A549 (cell line): ENCODE data around the gene DNAH17. TPM values are rescaled to one million over a fixed set of nuclear protein-coding genes. Genes with fewer than 3 reads are reported as not detected.

ENCODE experiments used
- ATAC-seq, 2 experiments: fragments of 200-7000 bp in 1 of 2; fragments of >200 bp in 1 of 2; cut with Nextera tagmentation in 1 of 2; cut with Tn5 transposase in 1 of 2; 3 replicates each; pipeline versions ENCODE4 v1.8.0 to v1.9.1; 2018 to 2020; ENCODE audit warnings: mild to moderate bottlenecking in 1 of 2, moderate library complexity in 1 of 2
- CTCF ChIA-PET: fragments of 300-600 bp; sonication (Branson Sonifier 250); formaldehyde crosslinking; extraction: SDS; loops from one replicate; lab custom pipeline; 2021; ENCODE audit warnings: antibody characterized with exemption, inconsistent platforms; lab: Yijun Ruan, JAX
- POLR2A ChIA-PET: fragments of 350-600 bp; formaldehyde crosslinking; extraction: SDS; loops from one replicate; lab custom pipeline; 2021; ENCODE audit warnings: antibody characterized with exemption, inconsistent platforms; lab: Yijun Ruan, JAX
- DNase-seq, 2 experiments: peaks; one replicate each; pipeline versions ENCODE4 v3.0.0 to v3.0.0-alpha.2; 2011 to 2016; ENCODE audit warnings: low read depth in 1 of 2, low spot score in 1 of 2
- FAIRE-seq: peaks from 2 replicates; lab custom pipeline; 2011; peaks lifted over from hg19 to GRCh38; lab: Jason Lieb, UNC
- H3K27ac ChIP-seq, 2 experiments: fragments of >200 bp; sonication (Bioruptor Twin); formaldehyde crosslinking; 3 replicates each; pipeline ENCODE4 v1.5.1; 2016 to 2017
- H3K4me1 ChIP-seq: fragments of >200 bp; sonication (Bioruptor Twin); formaldehyde crosslinking; 3 replicates; pipeline ENCODE4 v1.6.1; 2016
- H3K4me2 ChIP-seq: fragments of >200 bp; sonication (Bioruptor Twin); formaldehyde crosslinking; 3 replicates; pipeline ENCODE4 v1.6.1; 2016
- H3K4me3 ChIP-seq: fragments of >200 bp; sonication (Bioruptor Twin); formaldehyde crosslinking; 3 replicates; pipeline ENCODE4 v1.5.1; 2016
- H3K9me3 ChIP-seq: fragments of >200 bp; sonication (Bioruptor Twin); formaldehyde crosslinking; 3 replicates; pipeline ENCODE4 v1.6.1; 2016
- CBX8 ChIP-seq: fragments of 200-600 bp; sonication (generic); IDR thresholded peaks from 2 replicates; pipeline ENCODE4 v1.6.1; 2016
- CEBPB ChIP-seq, 2 experiments: fragments of >200 bp in 1 of 2; sonication (Bioruptor Twin) in 1 of 2; formaldehyde crosslinking in 1 of 2; IDR thresholded peaks; 2 replicates each; pipeline ENCODE4 v1.6.1; 2012 to 2016
- CHD2 ChIP-seq: fragments of 150-350 bp; IDR thresholded peaks from 2 replicates; pipeline ENCODE4 v1.6.1; 2014; ENCODE audit warnings: low read length; ENCODE audit not compliant: partially characterized antibody
- EHF ChIP-seq: fragments of 250-450 bp; sonication (Bioruptor Pico); IDR thresholded peaks from 2 replicates; pipeline ENCODE4 v1.5.0; 2020; ENCODE audit warnings: mild to moderate bottlenecking
- EP300 ChIP-seq, 2 experiments: fragments of >200 bp; sonication (Bioruptor Twin); formaldehyde crosslinking; IDR thresholded peaks; 2 replicates in 1 of 2; 3 replicates in 1 of 2; pipeline ENCODE4 v1.6.1; 2016 to 2017
- HEYL ChIP-seq: fragments of 250-450 bp; sonication (Bioruptor Pico); IDR thresholded peaks from 2 replicates; pipeline ENCODE4 v1.8.0; 2021; ENCODE audit warnings: mild to moderate bottlenecking, moderate library complexity
- JUN ChIP-seq, 2 experiments: fragments of >200 bp; sonication (Bioruptor Twin); formaldehyde crosslinking; IDR thresholded peaks; 2 replicates in 1 of 2; 3 replicates in 1 of 2; pipeline ENCODE4 v1.6.1; 2016 to 2017
- KDM1A ChIP-seq: fragments of 200-600 bp; sonication (generic); IDR thresholded peaks from 2 replicates; pipeline ENCODE4 v1.6.1; 2016; ENCODE audit warnings: low read depth, mild to moderate bottlenecking
- KDM5A ChIP-seq: fragments of 200-600 bp; sonication (generic); IDR thresholded peaks from 2 replicates; pipeline ENCODE4 v1.6.1; 2016; ENCODE audit warnings: antibody characterized with exemption, mild to moderate bottlenecking
- MAFK ChIP-seq: fragments of 450-650 bp; IDR thresholded peaks from 2 replicates; pipeline ENCODE4 v1.6.1; 2014; ENCODE audit not compliant: partially characterized antibody
- MAZ ChIP-seq: fragments of 150-350 bp; IDR thresholded peaks from 2 replicates; pipeline ENCODE4 v1.6.1; 2014; ENCODE audit warnings: antibody characterized with exemption, low read depth, low read length, borderline replicate concordance
- MYC ChIP-seq: IDR thresholded peaks from 2 replicates; pipeline ENCODE4 v1.6.1; 2012; ENCODE audit warnings: mild to moderate bottlenecking, inconsistent platforms, low read length, improper control_type of control experiment, borderline replicate concordance
- NFE2L2 ChIP-seq: fragments of 150-350 bp; conservative IDR thresholded peaks from 2 replicates; pipeline ENCODE4 v1.6.1; 2014; ENCODE audit warnings: low read length
- NR3C1 ChIP-seq: fragments of >200 bp; sonication (Bioruptor Twin); formaldehyde crosslinking; IDR thresholded peaks from 3 replicates; pipeline ENCODE4 v1.6.1; 2017
- POLR2A ChIP-seq: IDR thresholded peaks from 2 replicates; pipeline ENCODE4 v1.6.1; 2012; ENCODE audit warnings: mild to moderate bottlenecking, low read length
- RCOR1 ChIP-seq: fragments of 150-350 bp; IDR thresholded peaks from 2 replicates; pipeline ENCODE4 v1.6.1; 2014; ENCODE audit warnings: antibody characterized with exemption, low read length, low read depth
- SREBF2 ChIP-seq: fragments of 450-650 bp; IDR thresholded peaks from 2 replicates; pipeline ENCODE4 v1.6.1; 2014; ENCODE audit warnings: mild to moderate bottlenecking, moderate library complexity
- TP53 ChIP-seq: fragments of 250-450 bp; sonication (Bioruptor Pico); IDR thresholded peaks from 2 replicates; pipeline ENCODE4 v1.5.0; 2021; ENCODE audit warnings: mild to moderate bottlenecking, moderate library complexity
- ZC3H11A ChIP-seq: fragments of 450-650 bp; IDR thresholded peaks from 2 replicates; pipeline ENCODE4 v1.6.1; 2014; ENCODE audit warnings: antibody characterized with exemption, mild to moderate bottlenecking
- ZNF302 ChIP-seq: fragments of 250-450 bp; sonication (Bioruptor Pico); IDR thresholded peaks from 2 replicates; pipeline ENCODE4 v1.9.0; 2021; ENCODE audit warnings: inconsistent platforms, mild to moderate bottlenecking, moderate library complexity
- WGBS: methylation state at CpG from one replicate; pipeline ENCODE4 v1.1.6; 2017; ENCODE audit errors: missing lambda C conversion rate; 5-methylcytosine and 5-hydroxymethylcytosine counted together
- polyA plus RNA-seq, 4 experiments: library from polyadenylated mRNA; depleted of rRNA in 3 of 4; stranded (reverse); fragments of >200 nt; fragmentation: RNase III in 1 of 4; extraction: RNeasy Plus Mini Kit Qiagen cat#74134 plus additional on column Dnase treatment in 1 of 4; gene quantifications; 2 replicates in 3 of 4; 3 replicates in 1 of 4; pipeline ENCODE4 v1.2.3, GENCODE V29; 2011 to 2017
- TF ChIP-seq, protein P1 (sequence below): fragments of 150-350 bp; IDR thresholded peaks from 2 replicates; pipeline ENCODE4 v1.6.1; 2014; ENCODE audit warnings: low read depth, mild to moderate bottlenecking, low read length
- TF ChIP-seq, protein P2 (sequence below): IDR thresholded peaks from 2 replicates; pipeline ENCODE4 v1.6.1; 2012
- TF ChIP-seq, protein P3 (sequence below): fragments of >200 bp; sonication (Bioruptor Twin); formaldehyde crosslinking; IDR thresholded peaks from 3 replicates; pipeline ENCODE4 v1.5.1; 2016
- TF ChIP-seq, protein P4 (sequence below): IDR thresholded peaks from 2 replicates; pipeline ENCODE4 v1.6.1; 2012
- TF ChIP-seq, protein P5 (sequence below): IDR thresholded peaks from 2 replicates; pipeline ENCODE4 v1.6.1; 2012; ENCODE audit warnings: low read depth, borderline replicate concordance

DNAH17 gene
- polyA plus RNA-seq, 2 of the 4 experiments (the other 2 are of a cell fraction) = 0.21 to 0.26 TPM

DNA sequence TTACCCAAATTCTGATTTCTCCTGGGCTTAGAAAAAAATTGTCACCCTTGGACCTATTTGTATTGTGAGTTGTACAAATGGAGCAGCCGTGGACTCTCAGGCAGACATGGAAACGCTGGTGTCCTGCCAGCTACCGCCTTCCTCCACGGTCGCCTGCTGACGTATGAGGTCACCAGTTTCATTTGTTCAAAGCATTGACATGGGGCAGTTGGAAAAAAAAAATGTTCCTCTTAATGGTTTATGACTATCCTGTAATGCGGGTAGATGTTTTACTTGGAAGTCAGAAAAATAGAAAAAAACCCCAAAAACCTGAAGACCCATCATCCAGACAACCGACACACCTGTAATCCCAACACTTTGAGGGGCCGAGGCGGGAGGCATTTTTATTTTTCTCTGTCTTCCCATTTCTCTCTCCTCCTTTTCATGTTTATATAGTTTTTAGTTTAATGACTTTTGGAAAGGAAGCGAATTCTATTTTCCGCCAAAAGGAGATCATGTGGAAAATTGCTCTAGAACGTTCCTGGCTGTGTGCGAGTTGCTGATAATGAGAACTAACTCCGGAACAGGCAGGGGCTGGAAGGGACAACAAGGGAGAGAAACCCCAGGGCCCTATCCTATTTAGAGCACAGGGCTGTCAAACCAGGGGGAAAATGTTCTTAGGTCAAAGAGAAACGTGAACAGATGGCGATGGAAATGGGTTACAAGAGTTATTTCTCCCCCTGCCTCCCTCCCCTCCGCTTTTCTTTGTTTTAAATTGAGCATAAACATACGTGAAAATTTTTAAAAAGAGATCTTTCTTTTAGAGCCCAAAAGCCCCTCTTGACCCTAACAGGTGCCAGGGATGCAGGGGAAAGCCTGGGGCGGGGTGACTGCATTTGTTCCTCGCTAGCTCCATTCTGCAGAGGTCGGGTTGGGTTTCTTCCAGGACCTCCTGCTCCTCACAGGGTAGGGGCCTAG is 13.7 kb downstream of the DNAH17 start:
- peak overlapping the region in 1 of 2 experiments; percentile 25; a peak in 1 of 6 replicates for H3K27ac ChIP-seq
- FAIRE-seq (no peak), ATAC-seq (no peak)
- H3K9me3 ChIP-seq = no peaks in the 10 kb centered on the region
- ChIA-PET POLR2A (no interaction called here), CTCF (no interaction called here)
- TF ChIP-seq, protein P1, sequence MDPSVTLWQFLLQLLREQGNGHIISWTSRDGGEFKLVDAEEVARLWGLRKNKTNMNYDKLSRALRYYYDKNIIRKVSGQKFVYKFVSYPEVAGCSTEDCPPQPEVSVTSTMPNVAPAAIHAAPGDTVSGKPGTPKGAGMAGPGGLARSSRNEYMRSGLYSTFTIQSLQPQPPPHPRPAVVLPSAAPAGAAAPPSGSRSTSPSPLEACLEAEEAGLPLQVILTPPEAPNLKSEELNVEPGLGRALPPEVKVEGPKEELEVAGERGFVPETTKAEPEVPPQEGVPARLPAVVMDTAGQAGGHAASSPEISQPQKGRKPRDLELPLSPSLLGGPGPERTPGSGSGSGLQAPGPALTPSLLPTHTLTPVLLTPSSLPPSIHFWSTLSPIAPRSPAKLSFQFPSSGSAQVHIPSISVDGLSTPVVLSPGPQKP = no peak
- TF ChIP-seq MAZ (no peak), MYC (no peak), RCOR1 (no peak), ZNF302 (CRISPR knock-in tag) (no peak), MAFK (no peak), JUN (IDR thresholded peaks at IDR 0.05) (no peak), NR3C1 (no peak), EP300 (IDR thresholded peaks at IDR 0.05) (no peak), CHD2 (no peak), NFE2L2 (no peak), KDM1A (no peak), KDM5A (no peak), ZC3H11A (no peak), TP53 (CRISPR knock-in tag) (no peak), POLR2A (no peak)
- TF ChIP-seq, protein P2, sequence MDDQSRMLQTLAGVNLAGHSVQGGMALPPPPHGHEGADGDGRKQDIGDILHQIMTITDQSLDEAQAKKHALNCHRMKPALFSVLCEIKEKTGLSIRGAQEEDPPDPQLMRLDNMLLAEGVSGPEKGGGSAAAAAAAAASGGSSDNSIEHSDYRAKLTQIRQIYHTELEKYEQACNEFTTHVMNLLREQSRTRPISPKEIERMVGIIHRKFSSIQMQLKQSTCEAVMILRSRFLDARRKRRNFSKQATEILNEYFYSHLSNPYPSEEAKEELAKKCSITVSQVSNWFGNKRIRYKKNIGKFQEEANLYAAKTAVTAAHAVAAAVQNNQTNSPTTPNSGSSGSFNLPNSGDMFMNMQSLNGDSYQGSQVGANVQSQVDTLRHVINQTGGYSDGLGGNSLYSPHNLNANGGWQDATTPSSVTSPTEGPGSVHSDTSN = no peak
- TF ChIP-seq, protein P3, sequence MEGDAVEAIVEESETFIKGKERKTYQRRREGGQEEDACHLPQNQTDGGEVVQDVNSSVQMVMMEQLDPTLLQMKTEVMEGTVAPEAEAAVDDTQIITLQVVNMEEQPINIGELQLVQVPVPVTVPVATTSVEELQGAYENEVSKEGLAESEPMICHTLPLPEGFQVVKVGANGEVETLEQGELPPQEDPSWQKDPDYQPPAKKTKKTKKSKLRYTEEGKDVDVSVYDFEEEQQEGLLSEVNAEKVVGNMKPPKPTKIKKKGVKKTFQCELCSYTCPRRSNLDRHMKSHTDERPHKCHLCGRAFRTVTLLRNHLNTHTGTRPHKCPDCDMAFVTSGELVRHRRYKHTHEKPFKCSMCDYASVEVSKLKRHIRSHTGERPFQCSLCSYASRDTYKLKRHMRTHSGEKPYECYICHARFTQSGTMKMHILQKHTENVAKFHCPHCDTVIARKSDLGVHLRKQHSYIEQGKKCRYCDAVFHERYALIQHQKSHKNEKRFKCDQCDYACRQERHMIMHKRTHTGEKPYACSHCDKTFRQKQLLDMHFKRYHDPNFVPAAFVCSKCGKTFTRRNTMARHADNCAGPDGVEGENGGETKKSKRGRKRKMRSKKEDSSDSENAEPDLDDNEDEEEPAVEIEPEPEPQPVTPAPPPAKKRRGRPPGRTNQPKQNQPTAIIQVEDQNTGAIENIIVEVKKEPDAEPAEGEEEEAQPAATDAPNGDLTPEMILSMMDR = no peak
- TF ChIP-seq, protein P4, sequence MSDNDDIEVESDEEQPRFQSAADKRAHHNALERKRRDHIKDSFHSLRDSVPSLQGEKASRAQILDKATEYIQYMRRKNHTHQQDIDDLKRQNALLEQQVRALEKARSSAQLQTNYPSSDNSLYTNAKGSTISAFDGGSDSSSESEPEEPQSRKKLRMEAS = no peak
- TF ChIP-seq, protein P5, sequence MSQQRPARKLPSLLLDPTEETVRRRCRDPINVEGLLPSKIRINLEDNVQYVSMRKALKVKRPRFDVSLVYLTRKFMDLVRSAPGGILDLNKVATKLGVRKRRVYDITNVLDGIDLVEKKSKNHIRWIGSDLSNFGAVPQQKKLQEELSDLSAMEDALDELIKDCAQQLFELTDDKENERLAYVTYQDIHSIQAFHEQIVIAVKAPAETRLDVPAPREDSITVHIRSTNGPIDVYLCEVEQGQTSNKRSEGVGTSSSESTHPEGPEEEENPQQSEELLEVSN = no peak
- TF ChIP-seq, all 56 proteins: peak for 0
- DNase-seq = no peak
- Histone ChIP-seq H3K4me3 (no peak overlapping the region), H3K4me2 (no peak overlapping the region), H3K4me1 (peaks cover 6% of the 10 kb centered on the region)
- 86% methylated on average over 22 of the region's 22 CpGs for WGBS

DNA sequence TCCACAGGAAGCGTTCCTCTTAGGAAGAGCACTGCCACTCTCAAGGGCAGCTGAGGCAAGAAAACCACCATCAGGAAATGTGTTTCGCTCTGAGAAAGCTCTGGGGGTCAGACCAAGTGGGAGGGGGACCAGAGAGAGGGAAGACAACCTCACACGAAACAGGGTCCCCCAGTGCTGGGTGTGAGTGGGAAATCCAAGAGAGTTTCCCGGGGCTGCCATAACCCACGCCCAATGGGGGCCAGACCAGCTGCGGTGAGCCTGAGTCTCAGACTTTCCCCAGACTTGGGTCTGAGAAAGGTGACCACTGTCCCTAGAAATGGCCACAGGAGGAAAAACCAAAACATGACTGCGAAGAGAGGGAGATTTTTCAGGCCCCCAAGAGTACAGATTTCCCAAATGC is 14.5 kb downstream of the DNAH17 start:
- DNase-seq = no peak
- Histone ChIP-seq H3K27ac (peak overlapping the region in 1 of 2 experiments; percentile 56; a peak in 3 of 6 replicates), H3K9me3 (no peaks in the 10 kb centered on the region), H3K4me1 (peaks cover 3% of the 10 kb centered on the region; the same call in 1 of the 3 replicates), H3K4me2 (no peak overlapping the region), H3K4me3 (no peak overlapping the region)
- ChIA-PET CTCF (interaction anchor here (0.7 kb wide), 1 partner anchor 21 kb away, joined by 3 read pairs; no protein-coding TSS in a partner anchor), POLR2A (no interaction called here)
- 86% methylated on average over 7 of the region's 7 CpGs for WGBS
- ATAC-seq = no peak
- TF ChIP-seq KDM1A = no peak
- no peak for TF ChIP-seq CEBPB (IDR thresholded peaks at IDR 0.05)
- TF ChIP-seq, protein P4 = no peak
- TF ChIP-seq EHF (CRISPR knock-in tag) = no peak
- no peak for TF ChIP-seq SREBF2
- no peak for TF ChIP-seq CBX8
- TF ChIP-seq, protein P1 = no peak
- TF ChIP-seq HEYL (CRISPR knock-in tag) = no peak
- FAIRE-seq = no peak
